ENCODE measurements around the gene AXL.
"Not testable (repeated sequence)": the region's sequence is repeated elsewhere in the genome, so short reads cannot be mapped to it uniquely, and the experiment has no call there.

AXL gene

GRCh38 chr19:41276231-41276630 is 57.2 kb downstream of the AXL start:
- no peak for ATAC-seq
- no peak for DNase-seq

GRCh38 chr19:41278478-41278877 is 59.5 kb downstream of the AXL start:
- no peak for DNase-seq
- ATAC-seq: no peak

- DNase-seq (no peak), ATAC-seq (no peak)
Measured at GRCh38 chr19:41288673-41289530, 69.9 kb downstream of the AXL start.

GRCh38 chr19:41289814-41290213 is 70.8 kb downstream of the AXL start:
- not testable (repeated sequence) for ATAC-seq, DNase-seq

- DNase-seq: no peak
- no peak for ATAC-seq
Measured at GRCh38 chr19:41294393-41294792, 75.4 kb downstream of the AXL start.

- DNase-seq (no peak), ATAC-seq (no peak)
Measured at GRCh38 chr19:41295499-41295898, 76.5 kb downstream of the AXL start.

GRCh38 chr19:41296433-41296871 is 77.4 kb downstream of the AXL start:
- ATAC-seq: no peak
- no peak for DNase-seq

GRCh38 chr19:41297628-41298347 is 78.8 kb downstream of the AXL start:
- DNase-seq: no peak
- peak; percentile 22 for ATAC-seq

GRCh38 chr19:41298348-41298964 is 79.4 kb downstream of the AXL start:
- DNase-seq (peak; percentile 60), ATAC-seq (peak; percentile 55)

GRCh38 chr19:41299046-41299754 is 80.2 kb downstream of the AXL start:
- ATAC-seq: no peak
- no peak for DNase-seq

- no peak for ATAC-seq
Measured at GRCh38 chr19:41299755-41300089, 80.7 kb downstream of the AXL start.

GRCh38 chr19:41300555-41300954 is 81.5 kb downstream of the AXL start:
- DNase-seq: no peak
- no peak for ATAC-seq

More at GRCh38 chr19:41299755-41300089, 80.7 kb downstream of the AXL start:
- no peak for DNase-seq

GRCh38 chr19:41302624-41303351 is 83.8 kb downstream of the AXL start:
- ATAC-seq (peak; percentile 79), DNase-seq (peak; percentile 79)

GRCh38 chr19:41303954-41304353 is 84.9 kb downstream of the AXL start:
- ATAC-seq: no peak
- no peak for DNase-seq

- no peak for ATAC-seq
- no peak for DNase-seq
Measured at GRCh38 chr19:41304706-41305483, 85.9 kb downstream of the AXL start.

- DNase-seq (no peak), ATAC-seq (no peak)
Measured at GRCh38 chr19:41305927-41306793, 87.1 kb downstream of the AXL start.

GRCh38 chr19:41307090-41307875 is 88.3 kb downstream of the AXL start:
- ATAC-seq: no peak
- DNase-seq: no peak

- DNase-seq: no peak
- no peak for ATAC-seq
Measured at GRCh38 chr19:41307954-41308449, 89.0 kb downstream of the AXL start.
